Lung microvascular endothelial cell (primary cell): Measurements from ENCODE around the gene FAM156A. TPM values are rescaled to one million over a fixed set of nuclear protein-coding genes. Genes with fewer than 3 reads are reported as not detected.
A peak's percentile ranks its signal among the peaks of the same experiment; 100 is the strongest.
"Not testable (repeated sequence)": the region's sequence is repeated elsewhere in the genome, so short reads cannot be mapped to it uniquely, and the experiment has no call there.

Experiments
- DNase-seq, 2 donors: peaks; one replicate each; pipeline versions ENCODE4 v3.0.0 to v3.0.0-alpha.2; 2010; ENCODE audit warnings: low read depth in 2 of 2
- total RNA-seq: library from RNA; depleted of rRNA; stranded (reverse); fragments of >200 nt; gene quantifications from 2 replicates; pipeline ENCODE4 v1.2.1, GENCODE V29; 2014

FAM156A gene, protein sequence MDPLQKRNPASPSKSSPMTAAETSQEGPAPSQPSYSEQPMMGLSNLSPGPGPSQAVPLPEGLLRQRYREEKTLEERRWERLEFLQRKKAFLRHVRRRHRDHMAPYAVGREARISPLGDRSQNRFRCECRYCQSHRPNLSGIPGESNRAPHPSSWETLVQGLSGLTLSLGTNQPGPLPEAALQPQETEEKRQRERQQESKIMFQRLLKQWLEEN
- total RNA-seq = 3.5 and 4.4 TPM in 2 replicates

DNA sequence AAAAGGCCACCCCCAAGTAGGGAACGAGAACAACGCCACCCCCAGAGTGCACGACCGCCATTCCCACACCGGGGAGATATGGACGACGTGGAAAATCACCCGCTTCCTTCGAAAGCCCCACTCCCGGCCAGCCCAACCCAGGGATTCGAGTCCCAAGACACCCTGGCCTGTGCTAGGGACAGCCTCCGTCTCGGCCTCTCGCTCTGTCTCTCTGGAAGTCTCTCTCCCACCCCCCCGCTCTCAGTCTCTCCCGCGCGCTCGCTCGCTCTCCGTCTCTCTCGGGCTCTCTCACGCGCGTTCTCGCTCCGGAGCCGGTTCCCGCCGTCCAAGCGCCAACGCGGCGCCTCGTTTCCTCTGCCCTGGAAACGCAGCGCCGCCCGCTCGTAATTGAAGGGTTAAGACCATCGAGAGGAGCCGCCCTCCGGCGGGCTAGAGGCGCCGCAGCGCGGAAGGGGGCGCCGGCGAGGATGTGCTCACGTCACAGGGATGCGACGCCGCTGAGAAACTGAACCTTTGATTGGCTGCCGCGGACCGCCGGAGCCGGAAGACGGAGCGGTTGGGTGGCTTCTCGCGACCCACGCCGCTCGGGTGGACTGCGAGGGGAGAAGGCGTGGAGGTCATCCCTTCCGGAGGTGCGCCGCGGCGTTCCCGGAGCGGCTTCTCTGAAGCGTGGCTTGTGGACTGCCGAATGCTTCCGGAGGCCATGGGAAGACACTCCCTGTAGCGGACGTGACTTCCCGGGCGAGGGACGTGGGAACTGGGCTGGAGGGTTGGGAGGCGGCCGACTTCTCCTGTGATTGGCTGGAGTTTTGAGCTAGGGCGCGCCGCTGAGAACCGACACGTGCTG, at the start of gene FAM156A:
FAM156A (minus strand) TSS at position 406 of the 847 bp plus-strand sequence. CDS start 9,930 bp downstream, outside the sequence.
- DNase-seq = not testable (repeated sequence)

DNA sequence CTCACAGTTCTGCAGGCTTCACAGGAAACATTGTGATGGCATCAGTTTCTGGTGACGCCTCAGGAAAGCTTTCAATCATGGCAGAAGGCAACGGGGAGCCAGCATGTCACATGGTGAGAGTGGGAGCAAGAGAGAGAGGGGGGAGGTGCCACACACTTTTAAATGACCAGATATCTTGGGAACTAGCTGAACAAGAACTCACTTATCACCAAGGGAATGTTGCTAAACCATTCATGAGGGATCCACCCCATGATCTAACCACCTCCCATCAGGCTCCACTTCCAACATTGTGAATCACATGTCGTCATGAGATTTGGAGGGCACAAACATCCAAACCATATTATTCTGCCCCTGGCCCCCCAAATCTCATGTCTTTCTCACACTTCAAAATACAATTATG, 47.0 kb upstream of the FAM156A start:
- DNase-seq = no peak

DNA sequence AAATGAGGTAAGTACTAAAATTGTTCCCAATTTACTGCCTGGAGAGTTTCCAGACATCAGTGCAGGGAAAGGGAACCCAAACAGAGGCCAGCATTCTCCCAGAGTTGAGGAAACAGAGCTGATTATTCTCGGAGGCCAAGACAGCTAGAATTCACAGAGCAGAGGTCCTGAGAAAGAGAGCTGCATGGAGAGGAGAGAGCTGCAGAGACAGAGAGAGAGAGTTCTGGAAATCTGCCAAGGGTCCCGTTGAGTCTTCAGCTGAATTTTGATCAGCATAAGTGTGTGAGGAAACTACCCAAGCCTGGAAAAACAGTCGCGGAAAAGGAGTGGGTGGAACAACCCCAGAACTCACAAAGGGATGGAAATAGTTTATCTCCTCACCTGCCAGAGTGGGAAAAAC, 46.5 kb upstream of the FAM156A start:
- DNase-seq = no peak

DNA sequence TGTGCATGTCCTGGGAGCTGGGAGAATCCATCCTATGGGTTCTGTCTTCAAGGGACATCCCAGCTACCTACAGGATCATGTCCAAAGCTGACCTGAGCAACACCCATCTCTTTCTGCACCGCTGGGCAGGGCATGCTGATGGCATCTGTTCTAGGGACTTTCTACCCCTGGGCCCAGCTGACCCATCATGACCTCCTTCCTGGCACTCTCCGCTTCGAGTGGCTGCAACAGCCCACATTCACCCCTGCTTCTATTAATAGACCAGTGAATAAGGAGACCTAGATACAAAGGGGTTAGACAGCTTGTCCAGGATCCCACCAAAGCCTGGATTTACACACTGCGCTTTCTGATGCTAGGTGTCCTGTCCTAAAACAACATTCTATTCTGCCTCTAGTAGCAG, 45.7 kb upstream of the FAM156A start:
- no peak for DNase-seq

DNA sequence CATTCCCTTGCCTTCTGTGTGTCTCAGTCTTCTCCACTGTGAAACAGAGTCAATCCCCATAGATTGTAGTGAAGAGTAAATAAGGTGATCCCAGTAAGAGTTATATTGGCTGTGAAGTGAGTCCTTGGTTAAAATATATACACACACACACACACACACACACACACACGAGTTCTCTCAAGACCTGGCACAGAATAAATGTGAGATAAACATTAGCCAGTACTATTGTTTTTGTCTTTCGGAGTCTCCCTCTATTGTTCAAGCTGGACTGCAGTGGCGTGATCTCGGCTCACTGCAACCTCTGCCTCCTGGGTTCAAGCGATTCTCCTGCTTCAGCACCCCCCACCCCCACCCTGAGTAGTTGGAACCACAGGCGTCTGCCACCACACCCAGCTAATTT, 44.8 kb upstream of the FAM156A start:
- no peak for DNase-seq

DNA sequence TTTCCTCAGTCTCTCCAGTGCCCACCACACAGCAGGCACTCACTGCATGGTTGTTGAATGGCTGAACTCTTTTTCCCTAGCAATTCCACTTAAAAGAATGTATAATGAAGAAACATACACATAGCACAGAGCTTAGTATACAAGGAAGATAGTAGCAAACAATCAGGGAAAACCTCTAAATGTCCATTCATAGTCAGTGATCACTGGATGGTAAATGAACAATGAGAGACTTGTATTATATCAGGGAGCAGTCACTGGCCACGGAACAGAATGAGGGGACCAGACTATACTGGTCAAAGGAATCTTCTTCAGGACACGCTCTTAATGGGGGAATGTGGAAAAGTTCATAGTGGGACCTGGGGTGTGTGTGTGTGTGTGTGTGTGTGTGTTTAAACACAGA, 43.6 kb upstream of the FAM156A start:
- no peak for DNase-seq

DNA sequence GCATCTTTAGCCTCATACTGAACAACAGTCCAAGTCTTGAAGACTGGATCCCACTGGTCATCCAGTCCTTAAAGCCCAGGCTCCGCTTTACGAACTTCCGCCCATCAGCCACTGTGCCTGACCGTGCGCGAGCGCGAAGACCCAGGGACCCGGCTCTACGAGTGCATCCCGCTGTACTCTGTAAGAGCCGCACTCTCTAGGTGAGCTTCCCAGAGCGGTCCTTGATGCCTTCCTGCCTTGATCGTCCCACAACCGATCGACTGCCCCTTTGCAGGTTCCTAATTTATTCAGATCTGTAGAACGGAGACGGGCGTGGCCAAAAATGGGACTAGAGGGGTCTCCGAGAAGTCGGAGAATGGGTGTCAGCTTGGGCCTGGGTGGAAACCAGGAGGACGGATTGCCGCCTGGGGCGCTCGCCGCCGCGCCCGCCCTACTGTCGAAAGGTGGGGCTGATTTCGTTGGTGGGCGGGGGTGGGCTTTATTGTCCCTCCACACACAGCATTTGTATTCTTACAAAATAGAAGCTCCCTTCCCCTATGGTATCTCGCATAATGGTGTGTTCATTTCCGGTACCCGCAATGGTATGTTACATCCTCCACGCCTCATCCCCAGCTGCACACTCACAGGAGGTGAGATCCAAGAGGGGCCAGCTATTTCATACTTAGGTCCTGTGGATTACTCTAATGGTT, 42.3 kb upstream of the FAM156A start:
- no peak for DNase-seq

DNA sequence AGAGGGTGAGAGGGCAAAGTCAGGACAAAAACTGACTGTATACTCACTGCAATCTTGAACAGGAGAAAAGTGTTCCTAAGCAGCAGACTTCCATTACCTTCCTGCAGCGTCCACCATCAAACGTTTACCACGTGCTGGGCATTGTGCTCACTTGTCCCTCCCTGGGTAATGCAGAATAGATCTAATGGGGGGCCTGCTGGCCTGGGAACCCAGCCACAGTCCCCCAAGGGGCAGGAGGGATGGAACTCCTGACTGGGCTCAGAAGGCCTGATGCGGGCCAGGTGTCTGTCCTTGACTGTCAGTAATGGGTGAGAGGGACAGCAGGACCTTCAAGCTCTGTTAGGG, 37.6 kb upstream of the FAM156A start:
- DNase-seq = no peak

DNA sequence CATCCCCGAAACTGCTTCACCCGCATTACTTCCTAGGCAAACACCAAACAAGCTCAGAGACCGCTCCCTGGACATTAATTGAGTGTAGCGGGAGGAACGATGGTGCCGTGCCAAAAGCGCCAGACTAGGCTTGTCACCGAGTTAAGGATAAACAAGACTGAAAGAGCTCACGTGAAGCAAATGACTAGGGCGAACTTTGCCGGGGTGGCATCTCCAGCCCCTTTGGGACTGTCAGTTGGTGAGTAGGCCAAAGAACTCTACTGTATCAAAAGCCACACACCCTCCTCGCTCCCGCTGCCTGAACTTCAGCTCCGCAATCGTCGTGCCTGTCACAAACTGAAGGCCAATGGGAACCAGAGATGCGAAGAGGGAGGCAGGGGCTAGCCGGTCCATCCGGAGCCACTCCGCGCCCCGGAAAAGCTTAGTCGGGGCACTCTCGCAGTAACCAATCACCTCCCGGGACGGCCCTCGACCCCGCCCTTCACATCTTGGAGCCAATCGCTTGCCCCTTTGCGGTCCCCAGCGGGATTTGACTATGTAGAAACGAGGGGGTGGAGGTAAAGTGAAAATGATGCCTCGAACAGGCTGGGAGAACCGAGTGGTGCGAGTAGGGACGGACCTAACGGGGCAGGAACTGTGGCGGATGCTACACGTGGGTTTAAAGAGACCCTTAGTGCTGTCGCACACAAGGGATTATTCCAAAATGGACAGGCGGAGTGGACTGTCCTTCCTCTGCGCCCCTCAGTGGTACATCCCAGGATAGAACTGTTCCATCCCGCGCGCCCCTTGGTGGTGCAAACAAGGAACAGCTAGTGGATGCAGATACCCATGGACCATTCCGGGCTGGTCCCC, 37.0 kb upstream of the FAM156A start:
- DNase-seq = peak; percentile 96

DNA sequence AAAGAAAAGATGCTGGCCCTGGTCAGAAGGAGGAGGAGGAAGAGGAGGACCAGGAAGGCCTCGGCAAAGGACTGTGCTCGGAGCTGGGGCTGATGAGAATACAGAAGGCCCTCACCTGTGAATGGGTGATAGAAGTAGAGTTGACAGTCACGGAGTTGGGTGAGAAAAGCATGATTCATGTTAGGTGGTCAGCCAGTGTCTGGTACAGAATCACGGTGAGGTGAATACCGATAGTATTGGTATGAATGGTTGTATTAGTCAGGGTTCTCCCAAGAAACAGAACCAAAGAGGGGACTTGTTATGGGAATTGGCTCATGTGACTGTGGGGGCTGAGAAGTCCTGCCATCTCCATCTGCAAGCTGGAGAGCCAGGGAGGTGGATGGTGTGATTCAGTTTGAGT, 32.5 kb upstream of the FAM156A start:
- no peak for DNase-seq

DNA sequence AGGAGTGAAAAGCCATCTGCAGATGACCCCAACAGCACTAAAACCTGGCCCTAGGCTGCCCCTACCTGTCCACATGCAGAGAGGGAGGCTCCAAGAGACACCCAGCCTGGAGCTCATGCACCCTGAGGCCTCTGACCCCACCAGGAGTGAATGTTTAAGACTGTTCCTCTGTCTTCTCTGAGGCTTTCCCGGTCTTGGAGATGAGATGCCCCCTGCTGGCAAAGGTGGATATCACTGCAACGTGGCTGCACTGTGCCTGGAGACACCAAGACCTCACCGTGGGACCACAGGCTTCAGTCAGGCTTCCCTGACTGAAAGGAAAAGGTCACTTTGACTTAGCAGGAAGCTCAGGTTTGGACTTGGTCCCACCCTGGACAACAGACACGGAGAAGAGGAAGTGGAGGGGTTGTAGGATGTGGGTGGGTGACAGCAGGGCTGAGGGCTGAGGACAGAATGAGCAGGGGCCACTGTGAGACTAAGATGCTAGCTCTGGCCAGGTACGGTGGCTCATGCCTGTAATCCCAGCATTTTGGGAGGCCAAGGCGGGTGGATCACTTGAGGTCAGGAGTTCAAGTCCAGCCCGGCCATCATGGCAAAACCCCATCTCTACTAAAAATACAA, 31.8 kb upstream of the FAM156A start:
- DNase-seq = peak; percentile 56 to 62

DNA sequence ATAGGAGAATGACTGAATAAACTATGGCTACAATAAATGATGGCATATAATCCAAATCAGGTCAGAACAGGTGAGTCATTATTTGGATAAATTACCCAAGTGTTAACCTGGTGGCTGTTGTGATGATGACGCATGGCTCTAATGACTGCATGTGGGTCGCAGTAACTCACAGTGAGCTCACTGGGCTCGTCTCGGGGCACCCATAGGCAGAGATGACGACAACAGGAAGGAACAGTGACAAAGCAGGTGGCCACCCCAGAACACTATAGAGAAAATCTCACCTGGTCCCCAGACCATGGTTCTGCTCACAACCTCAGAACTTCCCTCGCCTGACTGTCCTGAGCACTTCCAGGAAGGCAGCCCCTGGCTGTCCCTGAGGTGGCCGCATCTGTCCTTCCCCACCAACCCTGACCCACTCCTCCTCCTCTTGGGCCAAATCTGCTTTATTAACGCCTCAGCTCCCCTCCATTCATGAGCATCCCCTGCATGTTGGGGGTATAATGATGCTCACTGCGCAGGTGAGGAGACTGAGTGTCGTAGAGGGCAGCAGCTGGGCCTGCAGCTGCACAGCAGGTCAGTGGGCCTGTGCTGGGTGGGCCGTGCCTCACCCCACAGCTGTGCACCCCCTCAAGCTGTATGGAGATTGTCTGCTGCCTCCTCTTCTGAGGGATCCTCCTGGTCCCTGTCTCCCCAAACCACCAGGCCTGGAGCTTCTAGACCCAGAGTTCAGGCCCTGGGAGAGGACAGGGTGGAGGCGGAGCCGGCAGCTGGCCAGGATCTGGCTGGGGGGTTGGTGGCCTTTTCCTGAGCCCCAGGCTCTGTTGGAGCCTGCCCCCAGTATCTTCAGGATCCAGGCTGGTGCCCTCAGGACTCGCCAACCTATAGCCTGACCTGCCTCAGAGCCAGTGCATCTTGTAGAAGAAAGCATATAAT, 30.9 kb upstream of the FAM156A start:
- DNase-seq = peak in 1 of 2 donors; percentile 14

DNA sequence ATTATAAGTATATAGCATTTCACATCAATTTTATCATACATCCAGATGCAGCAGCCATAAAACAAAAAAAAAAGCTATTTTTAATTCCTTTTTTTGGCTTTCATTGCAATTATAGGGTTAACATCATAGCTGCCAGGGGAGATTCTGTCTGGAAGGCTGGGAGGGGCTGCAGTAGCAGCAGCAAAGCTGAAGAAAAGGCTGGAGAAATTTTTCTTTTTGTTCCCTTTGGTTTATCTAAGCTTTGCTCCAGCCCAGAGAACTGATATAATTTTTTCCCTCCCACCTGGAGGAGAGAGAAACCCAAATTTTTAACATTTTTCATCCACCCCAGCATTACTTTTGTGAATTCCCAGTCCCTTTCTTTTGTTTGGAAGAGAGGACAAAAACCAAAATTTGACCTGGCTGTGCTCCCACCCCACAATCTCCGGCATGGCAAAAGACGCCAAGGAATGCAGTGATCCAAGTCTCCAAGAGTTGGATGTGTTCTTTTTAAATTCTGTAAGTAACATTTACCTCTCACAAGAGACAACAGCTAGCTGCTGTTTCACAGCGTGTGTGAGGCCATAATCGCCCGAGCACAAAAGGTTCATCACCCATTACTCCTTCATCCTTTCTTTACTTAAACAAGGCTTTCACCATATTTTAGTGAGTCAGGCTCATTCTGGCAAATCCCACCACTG, 25.1 kb upstream of the FAM156A start:
- no peak for DNase-seq

DNA sequence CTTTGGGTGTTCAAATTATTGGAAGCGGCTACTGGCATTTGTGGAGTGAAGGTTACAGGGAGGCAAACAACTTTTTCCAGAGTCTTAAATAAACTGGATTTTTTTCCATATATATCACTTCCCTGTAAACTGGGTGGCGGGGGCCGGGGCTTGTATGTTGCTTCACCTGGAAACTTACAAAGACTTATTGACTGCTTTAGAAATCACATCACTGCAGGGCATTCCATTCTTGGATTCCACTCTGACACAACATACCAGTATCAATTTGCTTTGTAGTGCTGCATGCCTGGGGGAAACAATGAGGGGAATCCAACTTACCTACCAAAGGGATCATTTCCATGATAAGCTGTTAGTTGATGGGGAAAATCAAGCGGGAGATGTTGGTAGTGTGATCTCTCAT, 21.7 kb upstream of the FAM156A start:
- no peak for DNase-seq

DNA sequence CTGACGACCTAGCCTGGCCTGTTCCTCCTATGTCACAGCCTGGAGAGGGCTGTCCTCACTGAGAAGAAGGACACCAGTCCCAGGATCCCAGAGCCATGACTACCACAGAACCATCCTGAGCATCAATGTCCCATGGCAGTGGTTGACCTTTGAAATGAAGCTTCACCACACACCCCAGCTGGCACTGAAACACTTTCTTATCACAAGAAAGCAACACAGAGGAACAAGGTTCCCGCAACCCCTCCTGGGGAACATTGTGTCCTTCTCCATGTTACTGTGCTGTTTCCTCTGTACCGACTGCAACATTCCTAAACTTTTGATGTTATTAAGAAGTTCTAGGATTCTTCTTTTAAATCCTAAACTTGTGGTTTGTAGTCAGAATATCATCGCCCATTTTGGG, 21.2 kb upstream of the FAM156A start:
- DNase-seq = no peak

DNA sequence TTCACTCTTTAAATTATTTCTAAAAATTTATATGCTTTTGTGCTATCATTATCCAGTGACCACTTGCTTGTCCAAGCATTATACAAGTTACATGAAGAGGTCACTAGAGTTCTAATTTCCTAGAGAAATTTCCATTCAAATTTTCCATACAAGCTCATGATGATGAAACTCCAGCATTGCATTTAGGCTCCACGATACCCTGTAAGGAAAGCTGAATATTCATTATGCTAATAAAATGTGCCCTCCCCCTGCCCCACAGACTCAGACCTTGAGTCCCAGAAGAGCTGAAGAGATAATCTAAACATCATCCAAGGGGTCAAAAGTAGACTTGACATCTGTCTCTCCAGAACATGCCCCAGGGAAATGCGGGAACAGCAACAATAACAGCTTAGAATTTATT, 19.6 kb upstream of the FAM156A start:
- DNase-seq = no peak

DNA sequence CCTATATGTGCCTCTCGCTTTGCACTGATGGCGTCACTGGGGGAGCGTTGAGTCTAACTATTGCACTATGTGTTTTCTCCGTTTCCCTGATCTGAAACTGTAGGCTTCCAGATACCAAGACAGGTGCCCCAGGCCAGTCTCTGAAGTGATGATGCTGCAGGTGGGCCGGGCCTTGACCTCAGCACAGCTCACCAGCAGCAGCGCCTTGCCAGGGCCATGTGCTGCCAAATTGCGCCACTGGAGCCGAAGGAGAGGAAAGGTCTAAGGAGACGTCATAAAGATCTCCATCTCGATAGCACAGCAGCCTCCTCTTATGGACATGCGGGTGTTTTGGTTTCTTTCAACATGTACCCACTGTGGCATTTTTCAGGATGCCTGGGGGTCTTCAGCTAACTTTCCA, 17.3 kb upstream of the FAM156A start:
- DNase-seq = not testable (repeated sequence)

DNA sequence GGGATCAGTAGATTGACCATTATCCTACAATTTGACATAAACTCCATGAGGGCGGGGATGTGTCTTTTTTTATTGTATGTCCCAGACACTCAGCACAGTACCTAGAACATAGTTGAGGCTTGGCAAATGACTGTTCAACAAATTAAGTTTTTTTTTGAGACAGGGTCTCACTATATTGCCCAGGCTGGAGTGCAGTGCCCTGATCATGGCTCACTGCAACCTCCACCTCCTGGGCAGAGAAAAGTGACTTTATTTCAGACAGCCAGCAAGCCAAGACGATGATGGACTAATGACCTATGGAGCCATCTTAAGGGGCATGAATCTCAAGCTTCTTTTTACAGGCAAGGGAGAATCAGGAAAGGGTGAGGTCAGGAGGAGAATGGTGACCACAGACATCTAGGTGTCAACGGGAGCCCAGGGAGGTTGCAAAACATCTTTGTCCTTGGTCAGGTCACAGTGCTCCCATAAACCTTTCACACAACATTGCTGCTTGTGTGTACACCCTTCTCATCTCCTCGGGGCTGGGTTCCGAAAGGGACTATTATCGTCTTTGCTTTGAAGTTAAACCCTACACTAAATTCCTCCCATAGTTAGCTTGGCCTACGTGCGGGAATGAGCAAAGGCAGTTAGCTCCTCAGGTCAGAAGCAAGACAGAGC, 16.1 kb upstream of the FAM156A start:
- not testable (repeated sequence) for DNase-seq

DNA sequence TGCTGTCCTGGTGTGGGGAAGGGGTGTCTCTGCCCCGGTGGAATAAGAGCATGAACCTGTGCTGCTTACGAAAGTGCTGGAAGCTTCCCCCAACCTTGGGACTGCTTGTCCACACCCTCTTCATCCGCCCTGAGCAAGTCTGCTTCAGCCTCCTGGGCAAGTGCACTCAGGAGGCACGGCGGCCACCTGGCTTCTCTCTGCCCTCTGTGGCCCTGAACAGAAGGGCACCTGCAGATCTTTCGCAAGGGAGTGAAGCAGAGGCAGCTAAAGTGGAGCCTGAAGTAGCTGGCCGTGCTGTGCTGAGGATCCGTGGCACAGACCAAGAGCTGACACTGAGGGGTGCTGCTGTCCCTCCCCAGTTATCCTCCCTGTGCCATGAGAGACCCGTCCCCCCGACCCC, 9.6 kb upstream of the FAM156A start:
- not testable (repeated sequence) for DNase-seq
